ENCODE data around the gene PLD2.

PLD2 gene

DNA sequence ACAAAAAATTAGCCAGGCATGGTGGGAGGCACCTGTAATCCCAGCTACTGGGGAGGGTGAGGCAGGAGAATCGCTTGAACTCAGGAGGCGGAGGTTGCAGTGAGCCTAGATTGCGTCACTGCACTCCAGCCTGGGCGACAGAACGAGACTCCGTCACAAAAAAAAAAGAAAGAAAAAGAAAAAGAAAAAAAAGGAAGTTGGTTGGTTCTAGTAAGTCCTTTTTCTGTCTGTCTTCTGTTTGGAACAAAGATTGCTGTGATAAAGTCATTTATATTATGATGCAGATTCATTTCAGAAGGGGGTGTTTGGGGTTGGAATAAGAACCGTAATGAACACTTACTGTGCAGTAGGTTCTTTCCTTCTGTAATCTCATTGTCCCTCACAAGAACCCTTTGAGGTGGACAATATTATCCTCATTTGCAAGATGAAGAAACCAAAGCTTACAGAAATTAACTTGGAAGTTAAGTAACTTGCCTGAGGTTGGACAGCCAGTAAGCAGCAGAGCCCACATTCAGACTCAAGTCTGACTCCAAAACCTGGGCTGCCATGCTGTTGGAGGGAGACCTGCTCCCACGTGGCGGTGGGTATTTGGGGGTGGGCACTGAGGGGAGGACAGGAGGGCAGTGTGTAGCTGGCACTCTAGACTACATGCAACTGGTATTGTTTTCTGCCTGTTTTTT lies 36.5 kb downstream of the PLD2 start:
- Mint-ChIP-seq H3K27me3 (ENCODE audit: low read depth) (no peaks in the 10 kb centered on the region), H3K9me3 (no peaks in the 10 kb centered on the region), H3K4me1 (peaks cover 27% of the 10 kb centered on the region), H3K36me3 (ENCODE audit: low read depth) (peaks cover 10% of the 10 kb centered on the region), H3K4me3 (no peak overlapping the region), H3K27ac (no peak overlapping the region)
- TF ChIP-seq, protein P1, sequence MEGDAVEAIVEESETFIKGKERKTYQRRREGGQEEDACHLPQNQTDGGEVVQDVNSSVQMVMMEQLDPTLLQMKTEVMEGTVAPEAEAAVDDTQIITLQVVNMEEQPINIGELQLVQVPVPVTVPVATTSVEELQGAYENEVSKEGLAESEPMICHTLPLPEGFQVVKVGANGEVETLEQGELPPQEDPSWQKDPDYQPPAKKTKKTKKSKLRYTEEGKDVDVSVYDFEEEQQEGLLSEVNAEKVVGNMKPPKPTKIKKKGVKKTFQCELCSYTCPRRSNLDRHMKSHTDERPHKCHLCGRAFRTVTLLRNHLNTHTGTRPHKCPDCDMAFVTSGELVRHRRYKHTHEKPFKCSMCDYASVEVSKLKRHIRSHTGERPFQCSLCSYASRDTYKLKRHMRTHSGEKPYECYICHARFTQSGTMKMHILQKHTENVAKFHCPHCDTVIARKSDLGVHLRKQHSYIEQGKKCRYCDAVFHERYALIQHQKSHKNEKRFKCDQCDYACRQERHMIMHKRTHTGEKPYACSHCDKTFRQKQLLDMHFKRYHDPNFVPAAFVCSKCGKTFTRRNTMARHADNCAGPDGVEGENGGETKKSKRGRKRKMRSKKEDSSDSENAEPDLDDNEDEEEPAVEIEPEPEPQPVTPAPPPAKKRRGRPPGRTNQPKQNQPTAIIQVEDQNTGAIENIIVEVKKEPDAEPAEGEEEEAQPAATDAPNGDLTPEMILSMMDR (IDR thresholded peaks at IDR 0.05; ENCODE audit: unreplicated experiment in 3 of 3): no peak

DNA sequence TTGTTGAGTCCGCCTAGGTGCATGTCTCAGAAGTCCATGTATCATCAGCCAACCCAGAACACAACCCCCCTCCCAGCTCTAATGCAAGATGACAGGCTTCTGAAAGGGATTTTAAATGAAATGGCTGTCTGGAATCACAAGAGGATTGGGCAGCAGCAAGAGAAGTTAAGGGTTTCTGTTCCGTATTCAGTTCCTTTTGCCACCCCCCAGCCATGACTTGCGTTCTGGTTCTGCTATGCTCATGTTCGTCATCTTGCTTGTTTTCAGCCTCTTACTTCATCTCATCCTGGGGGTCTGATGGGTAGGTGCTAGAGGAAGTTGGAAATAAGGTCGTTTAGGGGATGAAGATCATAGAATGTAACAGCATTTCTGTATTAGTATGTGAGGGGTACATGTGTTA lies 38.2 kb downstream of the PLD2 start:
- Mint-ChIP-seq H3K4me1 (peaks cover 15% of the 10 kb centered on the region), H3K4me3 (no peak overlapping the region), H3K9me3 (no peaks in the 10 kb centered on the region), H3K27me3 (ENCODE audit: low read depth) (no peaks in the 10 kb centered on the region), H3K36me3 (ENCODE audit: low read depth) (peaks cover 3% of the 10 kb centered on the region), H3K27ac (no peak overlapping the region)
- TF ChIP-seq, protein P1 (IDR thresholded peaks at IDR 0.05; ENCODE audit: unreplicated experiment in 3 of 3): no peak

DNA sequence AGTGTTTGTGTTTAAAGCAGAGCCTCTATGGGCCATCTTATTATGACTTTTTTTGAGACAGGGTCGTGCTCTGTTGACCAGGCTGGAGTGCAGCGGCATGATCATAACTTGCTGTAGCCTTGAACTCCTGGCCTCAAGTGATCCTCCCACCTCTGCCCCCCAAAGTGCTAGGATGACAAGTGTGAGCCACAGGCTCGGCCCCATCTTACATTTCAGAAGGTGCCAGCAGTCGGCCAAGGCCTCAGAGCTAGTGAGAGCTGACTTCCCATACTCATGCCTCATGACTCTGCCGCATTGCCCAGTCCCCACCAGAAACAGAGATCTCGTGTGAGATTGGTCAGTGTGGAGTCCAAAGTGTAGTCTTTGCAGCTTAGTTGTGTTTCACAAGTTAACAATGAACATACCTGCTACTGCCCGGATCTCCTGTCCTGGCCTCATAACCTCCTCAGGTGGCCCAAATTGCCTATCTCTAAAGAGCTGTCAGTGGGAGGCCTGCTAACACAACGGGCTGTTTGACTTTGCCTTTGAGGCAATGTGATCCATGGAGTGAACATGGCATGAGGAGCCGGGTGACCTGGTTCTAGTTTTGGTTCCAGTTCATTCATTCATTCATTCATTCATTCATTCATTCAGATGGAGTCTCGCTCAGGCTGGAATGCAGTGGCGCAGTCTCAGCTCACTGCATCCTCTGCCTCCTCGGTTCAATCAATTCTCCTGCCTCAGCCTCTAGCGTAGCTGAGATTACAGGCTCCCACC lies 39.9 kb downstream of the PLD2 start:
- Mint-ChIP-seq H3K4me3 (no peak overlapping the region), H3K9me3 (no peaks in the 10 kb centered on the region), H3K27ac (no peak overlapping the region), H3K36me3 (ENCODE audit: low read depth) (peaks cover 3% of the 10 kb centered on the region), H3K4me1 (peaks cover 9% of the 10 kb centered on the region), H3K27me3 (ENCODE audit: low read depth) (no peaks in the 10 kb centered on the region)
- TF ChIP-seq, protein P1 (IDR thresholded peaks at IDR 0.05; ENCODE audit: unreplicated experiment in 3 of 3): no peak

DNA sequence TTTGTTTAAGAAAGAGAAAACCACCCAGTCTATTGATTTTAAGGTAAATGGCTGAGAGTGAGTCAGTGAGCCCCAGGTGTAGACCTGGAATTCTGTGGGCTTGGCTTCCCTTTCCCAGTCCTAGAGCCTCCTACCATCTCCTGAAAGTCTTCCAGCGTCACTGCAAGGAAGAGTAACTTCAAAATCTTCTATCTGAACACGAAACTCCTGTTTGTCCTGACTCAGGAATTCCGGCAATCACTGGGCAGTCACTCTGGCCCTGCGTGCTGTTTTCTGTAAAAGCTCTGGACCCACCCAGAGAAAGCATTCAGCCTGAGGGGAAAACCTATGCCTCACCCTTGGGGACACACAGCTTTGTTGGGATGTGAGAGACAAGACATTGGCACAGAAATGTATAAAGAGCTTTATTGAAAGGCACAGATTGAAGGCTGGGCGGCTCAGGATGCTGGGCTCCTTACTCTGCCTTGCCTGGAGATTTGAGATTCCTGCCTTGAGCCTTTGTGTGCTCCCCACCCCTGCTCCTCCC lies 42.1 kb downstream of the PLD2 start:
- Mint-ChIP-seq H3K36me3 (ENCODE audit: low read depth) (peaks cover 3% of the 10 kb centered on the region), H3K27me3 (ENCODE audit: low read depth) (no peaks in the 10 kb centered on the region), H3K4me1 (peaks cover 19% of the 10 kb centered on the region), H3K9me3 (no peaks in the 10 kb centered on the region), H3K27ac (no peak overlapping the region), H3K4me3 (no peak overlapping the region)
- TF ChIP-seq, protein P1 (IDR thresholded peaks at IDR 0.05; ENCODE audit: unreplicated experiment in 3 of 3): no peak

DNA sequence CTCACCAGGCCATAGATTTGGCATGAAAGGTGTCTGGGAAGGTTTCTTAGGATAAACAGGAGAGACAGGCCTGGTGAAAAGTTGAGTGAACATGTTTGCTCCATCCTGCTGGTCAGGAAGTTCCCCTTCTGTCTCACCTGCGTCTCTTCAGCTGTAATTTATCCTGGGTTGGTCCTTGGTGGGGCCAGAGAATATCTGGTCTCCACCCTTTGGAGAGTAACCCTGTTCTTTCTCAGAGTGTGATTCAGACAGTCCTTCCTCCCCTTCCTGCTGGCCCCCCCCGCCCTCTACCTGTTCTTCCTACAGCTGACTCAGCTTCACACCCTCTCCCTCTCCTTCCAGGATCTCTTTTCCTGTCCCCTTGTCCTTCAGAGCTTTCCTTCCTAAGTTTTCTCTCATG lies 43.3 kb downstream of the PLD2 start:
- Mint-ChIP-seq H3K27ac (no peak overlapping the region), H3K27me3 (ENCODE audit: low read depth) (no peaks in the 10 kb centered on the region), H3K9me3 (no peaks in the 10 kb centered on the region), H3K4me1 (peaks cover 27% of the 10 kb centered on the region), H3K4me3 (no peak overlapping the region), H3K36me3 (ENCODE audit: low read depth) (peaks cover 5% of the 10 kb centered on the region)
- TF ChIP-seq, protein P1 (IDR thresholded peaks at IDR 0.05; ENCODE audit: unreplicated experiment in 3 of 3): no peak

All from nephron (organoid).